SK-N-DZ (cell line): ENCODE measurements around the gene POLD1.

Experiments
- DNase-seq: peaks from one replicate; pipeline ENCODE4 v3.0.0-alpha.2; 2015; ENCODE audit warnings: low spot score

The POLD1 gene

GRCh38 chr19:50465986-50466705 is 82.0 kb downstream of the POLD1 start:
- DNase-seq: peak; percentile 48

GRCh38 chr19:50466706-50467039 is 82.5 kb downstream of the POLD1 start:
- no peak for DNase-seq

GRCh38 chr19:50467566-50467965 is 83.4 kb downstream of the POLD1 start:
- no peak for DNase-seq
